Adrenal gland (tissue), 12 donors: Measurements from ENCODE around the gene PLA2G5. TPM values are rescaled to one million over a fixed set of nuclear protein-coding genes. Genes with fewer than 3 reads are reported as not detected.

Experiments used
- DNase-seq, 7 donors: peaks; one replicate each; pipeline ENCODE4 v3.0.0-alpha.2; 2019 to 2020
- H3K27ac ChIP-seq, 5 donors: fragments of 200-600 bp; sonication (generic) in 4 of 5; 1 replicate in 3 of 5; 2 replicates in 2 of 5; pipeline versions ENCODE4 v1.5.1 to v1.8.0; 2016 to 2020; ENCODE audit warnings: mild to moderate bottlenecking in 1 of 5
- H3K27me3 ChIP-seq: fragments of 200-600 bp; 2 replicates; pipeline ENCODE4 v1.8.0; 2021
- H3K36me3 ChIP-seq, 2 donors: fragments of 200-600 bp; replicated peaks in 1 of 2; 1 replicate in 1 of 2; 2 replicates in 1 of 2; pipeline versions ENCODE4 v1.5.1 to v1.8.0; 2018 to 2022
- H3K4me1 ChIP-seq, 2 donors: fragments of 200-600 bp; replicated peaks in 1 of 2; 1 replicate in 1 of 2; 2 replicates in 1 of 2; pipeline versions ENCODE4 v1.5.1 to v1.8.0; 2018 to 2021
- H3K4me3 ChIP-seq, 4 donors: fragments of 200-600 bp; sonication (generic) in 3 of 4; one replicate each; pipeline ENCODE4 v1.5.1; 2016 to 2018
- H3K9me3 ChIP-seq, 3 donors: fragments of 200-600 bp; sonication (generic) in 1 of 3; replicated peaks in 1 of 3; 1 replicate in 2 of 3; 2 replicates in 1 of 3; pipeline versions ENCODE4 v1.5.1 to v1.8.0; 2016 to 2021
- POLR2A ChIP-seq, 2 donors: fragments of 450-650 bp; IDR thresholded peaks; one replicate each; pipeline ENCODE4 v1.6.1; 2017; ENCODE audit warnings: antibody characterized with exemption in 2 of 2, mild to moderate bottlenecking in 2 of 2, moderate library complexity in 1 of 2
- WGBS, 4 donors: extraction: QIAGEN DNeasy Blood & Tissue Kit in 2 of 4; methylation state at CpG; one replicate each; pipeline versions ENCODE4 v1.1.5 to v1.1.7; 2013 to 2017; 5-methylcytosine and 5-hydroxymethylcytosine counted together
- intact Hi-C, 2 donors: fragments of 100-400 bp; cut with DNase I; formaldehyde crosslinking; loops; one replicate each; pipeline versions ENCODE4 v1.14.1 to v1.15.0; 2022 to 2023
- polyA plus RNA-seq, 3 donors: library from polyadenylated mRNA; stranded (reverse); fragments of 200-250 nt in 2 of 3; fragments of 350-450 nt in 1 of 3; fragmentation: Illumina TruSeq in 1 of 3; extraction: RNeasy Lipid Tissue Mini Kit (QIAGEN cat#74804) in 1 of 3; gene quantifications; one replicate each; pipeline ENCODE4 v1.2.3, GENCODE V29; 2013 to 2014
- total RNA-seq, 9 donors: library from RNA; depleted of rRNA in 4 of 9; stranded (reverse); fragments of >200 nt in 4 of 9; fragments of 120-200 nt in 1 of 9; fragmentation: NEBNext Ultra II Directional in 1 of 9; extraction: Animal tissue kit (Norgen Biotek cat#: 25700) in 1 of 9; gene quantifications; one replicate each; pipeline versions ENCODE4 v1.1.0 to v1.2.4, GENCODE V29; 2013 to 2023
- TF ChIP-seq, protein P1 (sequence below), 6 experiments: fragments of 450-650 bp in 4 of 6; fragments of 200-600 bp in 2 of 6; sonication (generic) in 1 of 6; IDR thresholded peaks; 1 replicate in 5 of 6; 2 replicates in 1 of 6; pipeline versions ENCODE4 v1.5.1 to v1.8.0; 2016 to 2021; ENCODE audit warnings: antibody characterized with exemption in 6 of 6, mild to moderate bottlenecking in 2 of 6, moderate library complexity in 1 of 6
- donor health status: healthy with polysubstance abuse.
- donor health status: Bipolar disorder and iron deficiency.
- donor health status: DM: yes; HTN: yes; CAD: no.
- donor health status: DM: no; HTN: no; CAD: no.
- donor health status: DM: no; HTN: no; CAD: no.
- donor health status: DM: yes; HTN: yes; CAD: no.

Gene PLA2G5
- total and polyA plus RNA-seq, 12 donors: 0.53 to 14.1 (median 1.4) TPM

- Histone ChIP-seq H3K9me3 (no peaks in the 10 kb centered on the region), H3K27ac (no peak overlapping the region), H3K4me1 (no peaks in the 10 kb centered on the region), H3K4me3 (no peak overlapping the region), H3K27me3 (no peaks in the 10 kb centered on the region), H3K36me3 (no peaks in the 10 kb centered on the region)
- TF ChIP-seq, protein P1, sequence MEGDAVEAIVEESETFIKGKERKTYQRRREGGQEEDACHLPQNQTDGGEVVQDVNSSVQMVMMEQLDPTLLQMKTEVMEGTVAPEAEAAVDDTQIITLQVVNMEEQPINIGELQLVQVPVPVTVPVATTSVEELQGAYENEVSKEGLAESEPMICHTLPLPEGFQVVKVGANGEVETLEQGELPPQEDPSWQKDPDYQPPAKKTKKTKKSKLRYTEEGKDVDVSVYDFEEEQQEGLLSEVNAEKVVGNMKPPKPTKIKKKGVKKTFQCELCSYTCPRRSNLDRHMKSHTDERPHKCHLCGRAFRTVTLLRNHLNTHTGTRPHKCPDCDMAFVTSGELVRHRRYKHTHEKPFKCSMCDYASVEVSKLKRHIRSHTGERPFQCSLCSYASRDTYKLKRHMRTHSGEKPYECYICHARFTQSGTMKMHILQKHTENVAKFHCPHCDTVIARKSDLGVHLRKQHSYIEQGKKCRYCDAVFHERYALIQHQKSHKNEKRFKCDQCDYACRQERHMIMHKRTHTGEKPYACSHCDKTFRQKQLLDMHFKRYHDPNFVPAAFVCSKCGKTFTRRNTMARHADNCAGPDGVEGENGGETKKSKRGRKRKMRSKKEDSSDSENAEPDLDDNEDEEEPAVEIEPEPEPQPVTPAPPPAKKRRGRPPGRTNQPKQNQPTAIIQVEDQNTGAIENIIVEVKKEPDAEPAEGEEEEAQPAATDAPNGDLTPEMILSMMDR (IDR thresholded peaks at IDR 0.05): no peak
- TF ChIP-seq POLR2A (IDR thresholded peaks at IDR 0.05): no peak
- WGBS, 4 donors: 77 to 84% (median 81%) methylated on average over 10 to 15 of the region's 15 CpGs
- intact Hi-C loops: no loop called here
- DNase-seq: no peak
Observed at GRCh38 chr1:20114021-20114648, 44.1 kb downstream of the PLA2G5 start.

DNA sequence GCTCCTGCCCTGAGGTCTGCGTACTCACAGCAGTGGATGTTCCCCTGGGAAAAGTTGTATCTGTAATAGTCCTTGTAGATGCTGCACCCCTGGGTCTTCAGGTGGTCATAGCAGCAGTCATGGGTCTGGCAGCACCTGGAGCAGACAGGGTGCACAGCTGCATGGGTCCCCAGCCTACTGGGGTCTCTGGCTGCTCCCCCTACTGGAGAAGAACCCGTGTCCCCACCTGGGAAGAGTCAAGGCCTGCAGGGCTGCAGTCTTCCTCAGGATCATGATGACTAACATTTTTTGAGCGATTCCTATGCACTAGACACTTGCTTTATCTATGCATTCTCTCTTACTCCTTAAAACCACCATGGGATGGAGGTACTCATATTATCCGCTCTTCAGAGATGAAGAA is 45.5 kb downstream of the PLA2G5 start:
- no peak for DNase-seq
- no peaks in the 10 kb centered on the region for H3K27me3 ChIP-seq
- WGBS, 4 donors: 75 to 83% (median 78%) methylated on average over 3 to 4 of the region's 4 CpGs
- intact Hi-C loops: no loop called here
- H3K27ac ChIP-seq: no peak overlapping the region
- H3K4me1 ChIP-seq: no peaks in the 10 kb centered on the region
- H3K36me3 ChIP-seq: no peaks in the 10 kb centered on the region
- no peak overlapping the region for H3K4me3 ChIP-seq
- TF ChIP-seq POLR2A (IDR thresholded peaks at IDR 0.05): no peak
- TF ChIP-seq, protein P1 (IDR thresholded peaks at IDR 0.05): no peak
- H3K9me3 ChIP-seq: no peaks in the 10 kb centered on the region

DNA sequence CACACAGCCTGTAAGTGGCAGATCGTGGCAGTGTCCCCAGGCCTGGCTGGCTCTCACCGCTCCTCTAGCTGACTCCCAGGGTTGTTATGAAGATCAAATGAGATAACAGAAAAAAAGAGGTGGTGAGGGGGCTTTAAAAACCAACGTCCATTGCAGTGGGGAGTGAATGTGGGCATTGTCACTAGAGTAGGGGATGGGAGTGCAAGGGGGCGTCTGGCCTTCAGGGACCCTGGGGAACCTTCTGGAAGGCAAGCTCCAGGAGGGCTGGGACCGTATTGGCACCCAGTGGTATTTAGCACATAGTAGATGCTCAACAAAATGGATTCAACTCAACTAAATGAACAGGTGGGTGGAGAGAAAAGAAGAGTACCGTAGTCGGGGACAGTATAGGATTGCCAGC is 45.9 kb downstream of the PLA2G5 start:
- WGBS, 4 donors: 69 to 78% (median 74%) methylated on average over 7 of the region's 7 CpGs
- no peak for DNase-seq
- Histone ChIP-seq H3K27ac (no peak overlapping the region), H3K4me1 (no peaks in the 10 kb centered on the region), H3K4me3 (no peak overlapping the region), H3K9me3 (no peaks in the 10 kb centered on the region), H3K36me3 (no peaks in the 10 kb centered on the region), H3K27me3 (peaks cover 2% of the 10 kb centered on the region)
- TF ChIP-seq, protein P1 (IDR thresholded peaks at IDR 0.05): no peak
- TF ChIP-seq POLR2A (IDR thresholded peaks at IDR 0.05): no peak
- intact Hi-C loops: no loop called here

GRCh38 chr1:20117236-20117635 is 47.2 kb downstream of the PLA2G5 start:
- TF ChIP-seq, protein P1 (IDR thresholded peaks at IDR 0.05): no peak
- no peak for TF ChIP-seq POLR2A (IDR thresholded peaks at IDR 0.05)
- intact Hi-C loops: no loop called here
- H3K4me3 ChIP-seq: no peak overlapping the region
- H3K4me1 ChIP-seq: no peaks in the 10 kb centered on the region
- no peaks in the 10 kb centered on the region for H3K9me3 ChIP-seq
- no peaks in the 10 kb centered on the region for H3K36me3 ChIP-seq
- no peak overlapping the region for H3K27ac ChIP-seq
- peaks cover 3% of the 10 kb centered on the region for H3K27me3 ChIP-seq
- DNase-seq: no peak
